CD4-positive, CD25-positive, alpha-beta regulatory T cell (primary cell): ENCODE results near the gene DUSP18. TPM values are rescaled to one million over a fixed set of nuclear protein-coding genes. Genes with fewer than 3 reads are reported as not detected.
"Not testable (repeated sequence)": the region's sequence is repeated elsewhere in the genome, so short reads cannot be mapped to it uniquely, and the experiment has no call there.

ENCODE experiments used
- ATAC-seq, 2 donors: fragments of 150-1000 bp; cut with Tn5 transposase; one replicate each; pipeline ENCODE4 v1.10.0; 2021; ENCODE audit warnings: low read depth in 2 of 2, moderate number of reproducible peaks in 2 of 2, moderate library complexity in 1 of 2
- DNase-seq, 3 donors: peaks; one replicate each; pipeline versions ENCODE4 v3.0.0 to v3.0.0-alpha.2; 2012 to 2022; ENCODE audit warnings: mixed read lengths in 1 of 3
- H3K27ac ChIP-seq: one replicate; pipeline ENCODE4 v1.7.0; 2013; ENCODE audit warnings: mild to moderate bottlenecking, low read length; ENCODE audit not compliant: insufficient read depth, poor library complexity, severe bottlenecking
- H3K27me3 ChIP-seq: one replicate; pipeline ENCODE4 v1.7.0; 2013; ENCODE audit warnings: low read length; ENCODE audit not compliant: control insufficient read depth, insufficient read depth
- H3K36me3 ChIP-seq: one replicate; pipeline ENCODE4 v1.7.0; 2013; ENCODE audit warnings: mild to moderate bottlenecking, low read length, moderate library complexity; ENCODE audit not compliant: control insufficient read depth, insufficient read depth
- H3K4me1 ChIP-seq: 2 replicates; pipeline ENCODE4 v1.7.0; 2013; ENCODE audit warnings: mild to moderate bottlenecking, low read length; ENCODE audit not compliant: insufficient read depth, control insufficient read depth, poor library complexity, severe bottlenecking
- H3K4me3 ChIP-seq: one replicate; pipeline ENCODE4 v1.7.0; 2013; ENCODE audit warnings: low read depth, mild to moderate bottlenecking, low read length, moderate library complexity
- H3K9me3 ChIP-seq, 2 experiments: 1 replicate in 1 of 2; 2 replicates in 1 of 2; pipeline ENCODE4 v1.7.0; 2013; ENCODE audit warnings: low read length in 2 of 2, mild to moderate bottlenecking in 1 of 2, moderate library complexity in 1 of 2; ENCODE audit not compliant: control insufficient read depth in 2 of 2
- H3K27ac Mint-ChIP-seq, 3 donors: one replicate each; pipeline ENCODE4 v1.8.0; 2020 to 2022; ENCODE audit warnings: mild to moderate bottlenecking in 3 of 3, mixed read lengths in 3 of 3, moderate library complexity in 2 of 3
- H3K27me3 Mint-ChIP-seq: one replicate; pipeline ENCODE4 v1.8.0; 2022; ENCODE audit warnings: mild to moderate bottlenecking, mixed read lengths
- H3K36me3 Mint-ChIP-seq: one replicate; pipeline ENCODE4 v1.8.0; 2020; ENCODE audit warnings: mixed read lengths
- H3K4me1 Mint-ChIP-seq, 4 donors: one replicate each; pipeline ENCODE4 v1.8.0; 2020 to 2022; ENCODE audit warnings: mixed read lengths in 4 of 4, mild to moderate bottlenecking in 1 of 4
- H3K4me3 Mint-ChIP-seq, 4 donors: one replicate each; pipeline ENCODE4 v1.8.0; 2020 to 2022; ENCODE audit warnings: mild to moderate bottlenecking in 4 of 4, mixed read lengths in 4 of 4, moderate library complexity in 3 of 4
- H3K9me3 Mint-ChIP-seq, 7 donors: one replicate each; pipeline ENCODE4 v1.8.0; 2020 to 2022; ENCODE audit warnings: mixed read lengths in 7 of 7, mild to moderate bottlenecking in 3 of 7, moderate library complexity in 2 of 7
- polyA plus RNA-seq, 4 donors: library from polyadenylated mRNA; unstranded; fragments of 300-500 nt; fragmentation: Illumina TruSeq; gene quantifications; one replicate each; pipeline ENCODE4 v1.2.3, GENCODE V29; 2021
- total RNA-seq: library from RNA; stranded (reverse); gene quantifications from one replicate; pipeline ENCODE4 v1.2.3, GENCODE V29; 2022

The DUSP18 gene
- total RNA-seq (15.5 TPM), polyA plus RNA-seq (10 to 100 TPM; 11.4 to 20.2 (median 12.8) TPM)

DNA sequence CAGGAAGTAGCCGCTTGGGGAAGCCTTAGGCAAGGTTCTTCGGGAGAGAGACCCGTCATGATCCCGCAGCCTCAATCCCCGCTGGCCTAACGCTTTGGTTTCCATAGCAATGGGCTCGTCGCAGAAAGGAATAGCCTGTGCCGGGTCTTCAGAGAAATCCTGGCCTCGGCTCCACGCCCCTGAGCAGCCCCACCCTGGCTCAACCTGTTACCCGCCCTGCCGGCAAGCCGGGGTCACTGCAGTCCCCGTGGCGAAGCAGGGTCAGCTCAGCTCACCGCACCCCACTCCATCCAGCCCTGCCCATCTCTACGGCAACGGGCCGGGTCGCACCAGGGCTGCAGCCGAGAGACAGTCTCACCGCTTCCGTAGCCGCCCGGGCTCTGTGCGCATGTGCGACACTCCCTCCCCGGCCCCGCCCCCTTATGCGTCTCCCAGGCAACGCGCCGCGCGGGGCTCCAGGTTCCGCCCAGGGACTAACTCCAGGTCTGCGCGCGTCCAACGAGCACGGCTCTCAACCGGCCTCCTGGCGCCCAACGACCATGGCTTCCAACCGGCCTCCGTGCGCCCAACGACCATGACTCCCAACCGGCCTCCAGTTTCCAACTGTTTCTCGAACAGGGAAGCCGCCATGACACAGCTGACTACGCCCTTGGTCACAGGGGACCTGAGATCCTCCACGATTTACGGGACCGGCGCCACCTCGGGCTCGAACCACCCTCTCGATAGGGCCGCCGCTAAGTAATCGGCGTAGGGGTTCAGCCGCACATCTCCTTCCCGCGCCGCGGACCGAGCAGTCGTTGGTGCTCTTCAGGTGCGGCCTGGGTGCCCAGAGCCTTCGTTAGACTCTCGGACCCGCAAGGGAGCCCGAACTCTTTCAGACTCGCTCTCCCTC lies at the start of gene DUSP18:
Gene DUSP18 (minus strand): TSS at position 382 of the 892 bp plus-strand sequence. CDS start 3,872 bp downstream, outside the sequence.
- peak within 1 kb of the TSS; percentile 89 for H3K4me3 ChIP-seq
- H3K4me1 ChIP-seq: peaks cover 23% of the 10 kb centered on the region
- peak within 1 kb of the TSS; percentile 49 for H3K27ac ChIP-seq
- peak within 1 kb of the TSS; percentile 87 to 97 (median 91) for H3K27ac Mint-ChIP-seq
- H3K9me3 Mint-ChIP-seq: no peaks in the 10 kb centered on the region
- DNase-seq: peak; percentile 91 to 92 (median 91)
- no peaks in the 10 kb centered on the region for H3K27me3 Mint-ChIP-seq
- H3K9me3 ChIP-seq: no peaks in the 10 kb centered on the region
- peak; percentile 91 to 94 for ATAC-seq
- H3K36me3 ChIP-seq: peaks cover 14% of the 10 kb centered on the region
- H3K36me3 Mint-ChIP-seq: peaks cover 18% of the 10 kb centered on the region
- H3K27me3 ChIP-seq: no peaks in the 10 kb centered on the region
- H3K4me1 Mint-ChIP-seq: peaks cover 9 to 48% (median 28%) of the 10 kb centered on the region in 4 donors
- H3K4me3 Mint-ChIP-seq: peak within 1 kb of the TSS; percentile 90 to 100 (median 96)

- Mint-ChIP-seq H3K4me1 (peaks cover 5 to 15% (median 10%) of the 10 kb centered on the region in 4 donors), H3K27ac (no peak overlapping the region), H3K9me3 (peaks cover 0 to 4% (median 0%) of the 10 kb centered on the region in 7 donors), H3K36me3 (no peaks in the 10 kb centered on the region), H3K4me3 (no peak overlapping the region), H3K27me3 (no peaks in the 10 kb centered on the region)
- no peak for ATAC-seq
- Histone ChIP-seq H3K27me3 (no peaks in the 10 kb centered on the region), H3K27ac (no peak overlapping the region), H3K36me3 (no peaks in the 10 kb centered on the region), H3K4me3 (no peak overlapping the region), H3K4me1 (no peaks in the 10 kb centered on the region), H3K9me3 (no peaks in the 10 kb centered on the region)
- no peak for DNase-seq
Measured at GRCh38 chr22:30714062-30714461, 46.4 kb upstream of the DUSP18 start.

- H3K27ac Mint-ChIP-seq: peak overlapping the region in 2 of 3 donors; percentile 19 to 62
- Histone ChIP-seq H3K36me3 (no peaks in the 10 kb centered on the region), H3K4me1 (no peaks in the 10 kb centered on the region), H3K4me3 (no peak overlapping the region), H3K27ac (no peak overlapping the region), H3K9me3 (no peaks in the 10 kb centered on the region), H3K27me3 (no peaks in the 10 kb centered on the region)
- H3K9me3 Mint-ChIP-seq: peaks cover 0 to 4% (median 0%) of the 10 kb centered on the region in 7 donors
- no peak for ATAC-seq
- peaks cover 5 to 15% (median 11%) of the 10 kb centered on the region in 4 donors for H3K4me1 Mint-ChIP-seq
- no peaks in the 10 kb centered on the region for H3K36me3 Mint-ChIP-seq
- H3K4me3 Mint-ChIP-seq: no peak overlapping the region
- no peak for DNase-seq
- H3K27me3 Mint-ChIP-seq: no peaks in the 10 kb centered on the region
Measured at GRCh38 chr22:30712094-30712493, 44.4 kb upstream of the DUSP18 start.

DNA sequence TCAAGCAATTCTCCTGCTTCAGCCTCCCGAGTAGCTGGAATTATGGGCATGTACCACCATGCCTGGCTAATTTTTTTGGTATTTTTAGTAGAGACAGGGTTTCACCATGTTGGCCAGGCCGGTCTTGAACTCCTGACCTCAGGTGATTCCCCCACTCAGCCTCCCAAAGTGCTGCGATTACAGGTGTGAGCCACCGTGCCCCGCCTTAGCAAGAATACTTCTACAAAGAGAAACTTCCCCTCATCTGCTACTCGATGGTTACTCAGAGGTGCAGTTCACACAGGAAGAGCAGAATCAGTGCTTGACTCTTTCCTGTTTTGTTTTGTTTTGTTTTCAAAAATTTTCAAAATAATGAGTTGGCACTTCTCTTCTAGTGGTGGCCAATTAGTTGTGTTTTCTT lies 42.3 kb upstream of the DUSP18 start:
- peak in 2 of 3 donors; percentile 39 to 88 for DNase-seq
- H3K27me3 Mint-ChIP-seq, H3K36me3 ChIP-seq, H3K9me3 ChIP-seq, H3K4me3 ChIP-seq, H3K27me3 ChIP-seq, H3K4me1 ChIP-seq, H3K9me3 Mint-ChIP-seq, H3K36me3 Mint-ChIP-seq: not testable (repeated sequence)
- Mint-ChIP-seq H3K27ac (peak overlapping the region; percentile 27 to 86 (median 76)), H3K4me1 (peaks cover 5 to 27% (median 18%) of the 10 kb centered on the region in 4 donors), H3K4me3 (peak overlapping the region in 3 of 4 donors; percentile 20 to 49 (median 26))
- ATAC-seq: peak; percentile 74 to 84
- H3K27ac ChIP-seq: peak overlapping the region; percentile 11

GRCh38 chr22:30705710-30706651 lies 38.3 kb upstream of the DUSP18 start:
- Mint-ChIP-seq H3K4me3 (peak overlapping the region in 1 of 4 donors; percentile 5), H3K27ac (peak overlapping the region; percentile 28 to 73 (median 59)), H3K27me3 (no peaks in the 10 kb centered on the region), H3K4me1 (peaks cover 5 to 27% (median 14%) of the 10 kb centered on the region in 4 donors), H3K36me3 (peaks cover 4% of the 10 kb centered on the region), H3K9me3 (peaks cover 0 to 4% (median 0%) of the 10 kb centered on the region in 7 donors)
- Histone ChIP-seq H3K4me1 (no peaks in the 10 kb centered on the region), H3K4me3 (no peak overlapping the region), H3K27ac (no peak overlapping the region), H3K27me3 (no peaks in the 10 kb centered on the region), H3K9me3 (no peaks in the 10 kb centered on the region), H3K36me3 (no peaks in the 10 kb centered on the region)
- ATAC-seq (peak; percentile 48 to 51), DNase-seq (peak in 2 of 3 donors; percentile 20 to 51)

GRCh38 chr22:30704978-30705377 lies 37.3 kb upstream of the DUSP18 start:
- Mint-ChIP-seq H3K9me3 (peaks cover 0 to under 1% (median 0%) of the 10 kb centered on the region in 7 donors), H3K27ac (peak overlapping the region in 1 of 3 donors; percentile 74), H3K4me1 (peaks cover 1 to 21% (median 9%) of the 10 kb centered on the region in 4 donors), H3K36me3 (peaks cover 4% of the 10 kb centered on the region), H3K27me3 (no peaks in the 10 kb centered on the region), H3K4me3 (no peak overlapping the region)
- no peaks in the 10 kb centered on the region for H3K27me3 ChIP-seq
- ATAC-seq (no peak), DNase-seq (no peak)
- H3K4me1 ChIP-seq: no peaks in the 10 kb centered on the region
- no peaks in the 10 kb centered on the region for H3K9me3 ChIP-seq
- H3K36me3 ChIP-seq: no peaks in the 10 kb centered on the region
- H3K4me3 ChIP-seq: no peak overlapping the region
- no peak overlapping the region for H3K27ac ChIP-seq

DNA sequence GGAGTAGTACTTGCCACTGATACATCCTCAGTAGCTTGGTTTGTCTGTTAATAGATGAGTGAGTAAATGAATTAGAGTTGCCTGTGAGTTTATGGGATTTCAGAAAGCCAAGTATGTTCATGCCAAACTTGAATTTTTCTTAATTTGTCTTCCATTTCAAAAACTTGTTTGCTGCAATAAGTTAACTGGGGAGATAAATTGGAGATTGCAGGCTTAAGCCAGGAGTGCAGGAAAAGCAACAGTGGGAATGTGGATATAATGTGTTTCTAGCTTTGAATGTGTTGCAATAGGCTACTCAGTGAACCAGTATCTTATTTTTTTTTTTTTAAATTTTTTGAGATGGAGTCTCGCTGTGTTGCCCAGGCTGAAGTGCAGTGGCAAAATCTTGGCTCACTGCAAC lies 35.2 kb upstream of the DUSP18 start:
- Histone ChIP-seq H3K4me1 (no peaks in the 10 kb centered on the region), H3K27ac (no peak overlapping the region), H3K36me3 (no peaks in the 10 kb centered on the region), H3K9me3 (no peaks in the 10 kb centered on the region), H3K4me3 (no peak overlapping the region), H3K27me3 (no peaks in the 10 kb centered on the region)
- peaks cover 4% of the 10 kb centered on the region for H3K36me3 Mint-ChIP-seq
- no peaks in the 10 kb centered on the region for H3K27me3 Mint-ChIP-seq
- H3K4me1 Mint-ChIP-seq: peaks cover 0 to 14% (median 6%) of the 10 kb centered on the region in 4 donors
- DNase-seq (no peak), ATAC-seq (no peak)
- no peak overlapping the region for H3K27ac Mint-ChIP-seq
- H3K4me3 Mint-ChIP-seq: no peak overlapping the region
- H3K9me3 Mint-ChIP-seq: no peaks in the 10 kb centered on the region
